ENCODE data around the gene INSRR. TPM values are rescaled to one million over a fixed set of nuclear protein-coding genes. Genes with fewer than 3 reads are reported as not detected.

Gene INSRR
- total RNA-seq, 1 donor from 2014 or later, result 0.05 TPM

DNA sequence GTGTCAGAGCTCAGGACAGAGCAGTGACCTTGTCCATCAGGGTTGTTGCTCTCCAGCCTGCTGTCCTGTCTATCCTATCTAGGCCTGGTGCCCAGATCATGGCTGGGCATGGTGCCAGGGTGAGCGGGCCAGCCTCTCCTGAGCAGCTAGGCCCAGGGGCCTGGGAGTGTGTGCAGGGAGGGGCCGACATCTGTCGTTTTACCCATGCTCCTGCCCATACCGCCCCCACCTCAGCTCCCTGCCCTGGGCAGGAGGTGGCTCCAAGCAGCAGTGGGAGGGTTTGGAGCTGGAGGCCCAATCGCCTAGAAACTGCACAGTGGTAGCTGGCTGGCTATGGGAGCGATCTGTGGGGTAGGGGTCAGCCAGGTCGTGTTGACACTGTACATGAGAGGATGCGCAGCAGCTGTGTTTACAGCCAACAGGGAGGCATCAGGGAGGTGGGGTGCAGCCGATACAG, 6.5 kb downstream of the INSRR start:
- peak; percentile 89 for DNase-seq (ENCODE audit: low read depth)

DNA sequence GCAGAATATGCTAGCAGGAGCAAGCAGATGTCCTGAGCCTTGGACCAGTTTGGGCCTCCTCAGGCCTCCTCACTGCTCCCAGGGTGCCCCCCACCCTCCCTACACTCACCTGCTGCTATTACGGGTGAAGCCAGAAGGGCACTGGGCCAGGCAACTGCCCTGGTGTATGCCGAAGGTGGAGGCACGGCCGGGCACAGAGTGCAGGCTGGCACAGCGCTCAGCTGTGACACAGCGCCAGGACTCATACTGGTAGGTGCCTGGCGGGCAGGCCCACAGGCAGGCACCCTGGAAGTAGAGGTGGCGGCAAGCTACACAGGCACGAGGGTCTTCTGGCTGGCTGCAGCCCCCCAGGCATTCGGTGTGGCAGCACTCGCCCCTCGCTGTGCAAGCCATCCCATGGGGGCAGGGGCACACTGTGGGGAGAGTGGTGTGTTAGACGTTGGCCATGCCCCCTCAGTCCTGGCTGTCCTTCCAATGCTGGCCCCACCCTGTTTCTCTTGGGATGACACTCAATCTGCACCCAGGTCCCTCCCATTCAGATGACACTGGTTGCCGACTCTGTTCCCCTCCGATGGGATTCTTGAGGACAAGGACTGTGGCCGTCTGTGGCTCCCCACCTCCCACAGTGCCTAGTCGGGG, 7.0 kb downstream of the INSRR start:
- DNase-seq (ENCODE audit: low read depth), result no peak

DNA sequence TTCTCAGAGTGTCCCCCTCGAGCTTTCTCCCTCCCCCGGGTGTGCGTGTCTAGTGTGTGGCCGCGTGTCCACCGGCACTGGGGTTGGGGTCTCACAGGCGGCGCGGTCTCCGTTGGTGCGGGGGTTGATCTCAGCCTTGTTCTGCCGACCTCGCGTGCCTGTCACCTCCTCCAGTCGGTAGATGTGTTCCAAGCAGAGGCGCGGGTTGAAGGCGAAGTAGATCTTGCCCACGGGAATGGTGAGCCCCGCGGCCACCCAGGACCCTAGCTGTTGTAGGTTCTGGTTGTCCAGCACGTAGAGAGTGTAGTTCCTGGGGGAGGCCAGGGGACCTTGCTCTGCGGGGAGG, 9.8 kb downstream of the INSRR start:
- no peak for DNase-seq (ENCODE audit: low read depth)

DNA sequence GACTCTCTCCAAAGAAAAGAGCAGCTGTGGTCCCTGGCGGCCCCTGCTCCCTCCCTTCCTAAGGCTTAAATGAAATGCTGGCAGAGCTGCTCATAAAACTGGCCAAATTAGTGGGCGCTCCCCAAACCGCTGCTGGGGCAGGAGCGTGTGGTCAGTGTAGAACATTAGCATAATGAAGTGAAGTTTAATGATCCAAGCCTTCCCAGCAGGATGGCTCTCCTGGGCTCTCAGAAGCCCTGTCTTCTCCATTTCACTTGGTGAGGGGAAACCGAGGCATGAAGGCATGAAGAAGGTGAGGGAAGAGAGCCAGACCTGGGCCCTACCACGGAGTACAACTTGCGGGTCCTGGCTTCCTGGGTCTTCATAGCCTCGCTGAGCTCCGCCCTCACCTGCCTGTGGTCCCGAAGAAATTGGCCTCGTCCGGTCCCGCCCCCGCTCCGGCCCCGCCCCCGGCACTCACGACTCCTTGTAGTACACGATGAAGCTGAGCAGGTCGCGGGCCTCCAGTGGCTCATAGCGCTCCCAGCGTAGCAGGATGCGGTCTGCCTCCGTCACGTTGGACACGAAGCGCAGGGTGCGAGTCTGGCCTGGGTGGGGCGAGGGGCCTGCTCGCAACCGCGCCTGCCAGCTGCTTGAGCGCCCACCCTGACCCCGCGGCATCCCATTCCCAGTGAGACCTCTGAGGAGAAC, 10.3 kb downstream of the INSRR start:
- peak; percentile 56 for DNase-seq (ENCODE audit: low read depth)

DNA sequence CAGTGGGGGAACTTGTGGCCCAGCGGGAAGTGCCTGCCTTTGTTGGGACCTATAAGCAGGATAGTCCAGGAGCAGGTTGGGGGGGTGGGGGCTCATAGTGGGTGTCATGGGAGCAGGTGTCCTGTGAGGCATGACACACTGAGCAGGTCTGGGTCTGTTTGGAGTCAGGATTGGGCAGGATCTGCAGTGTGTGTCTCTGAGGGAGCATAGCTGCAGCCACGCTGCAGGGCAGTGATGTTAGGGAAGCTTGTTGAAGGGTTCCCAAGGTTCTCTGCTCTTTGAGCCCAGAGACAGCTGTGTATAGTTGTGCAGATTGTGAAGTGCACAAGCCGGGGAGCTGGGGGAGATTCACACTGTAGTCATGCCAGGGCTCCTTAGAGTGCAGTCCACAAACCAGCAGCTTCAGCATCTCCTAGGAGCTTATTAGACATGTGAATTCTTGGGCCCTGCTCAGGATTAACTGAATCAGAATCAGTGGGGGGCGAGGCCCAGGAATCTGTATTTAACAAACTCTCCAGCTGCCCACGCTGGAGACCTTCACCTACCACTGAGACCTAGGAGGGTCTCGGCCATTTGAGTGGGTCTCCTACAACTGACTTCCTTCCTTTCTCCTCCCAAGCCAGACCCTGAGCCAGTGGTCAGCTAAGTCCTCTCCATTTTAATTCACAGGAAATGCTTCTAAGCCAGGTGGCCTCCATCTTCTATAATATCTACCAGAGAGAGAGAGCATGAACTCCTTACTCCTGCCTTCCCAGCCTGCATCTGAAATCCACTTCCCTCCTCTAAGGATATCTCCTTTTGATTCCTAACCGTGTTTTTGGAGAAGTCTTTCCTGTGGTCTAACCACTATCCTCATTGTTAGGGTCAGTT, 11.1 kb downstream of the INSRR start:
- no peak for DNase-seq (ENCODE audit: low read depth)

DNA sequence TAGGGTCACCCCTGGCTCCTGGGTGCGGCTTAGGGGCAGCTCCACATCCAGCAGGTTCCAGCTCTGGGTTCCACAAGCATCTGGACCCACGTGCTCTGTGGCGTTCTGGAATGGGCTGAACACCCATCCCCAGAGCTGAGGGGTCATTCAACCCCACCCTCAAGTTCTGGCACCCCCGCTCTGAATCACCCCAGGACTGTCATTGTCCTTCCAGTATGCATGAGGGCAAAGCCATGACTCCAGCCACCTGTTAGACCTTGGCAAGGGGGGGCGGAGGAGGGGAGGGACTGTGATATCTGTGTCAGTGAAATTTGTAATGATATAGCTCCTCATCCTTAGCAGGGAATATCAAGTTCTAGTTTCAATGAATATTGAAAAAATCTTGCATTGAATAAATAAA, 12.3 kb downstream of the INSRR start:
- DNase-seq (ENCODE audit: low read depth), result peak; percentile 52

DNA sequence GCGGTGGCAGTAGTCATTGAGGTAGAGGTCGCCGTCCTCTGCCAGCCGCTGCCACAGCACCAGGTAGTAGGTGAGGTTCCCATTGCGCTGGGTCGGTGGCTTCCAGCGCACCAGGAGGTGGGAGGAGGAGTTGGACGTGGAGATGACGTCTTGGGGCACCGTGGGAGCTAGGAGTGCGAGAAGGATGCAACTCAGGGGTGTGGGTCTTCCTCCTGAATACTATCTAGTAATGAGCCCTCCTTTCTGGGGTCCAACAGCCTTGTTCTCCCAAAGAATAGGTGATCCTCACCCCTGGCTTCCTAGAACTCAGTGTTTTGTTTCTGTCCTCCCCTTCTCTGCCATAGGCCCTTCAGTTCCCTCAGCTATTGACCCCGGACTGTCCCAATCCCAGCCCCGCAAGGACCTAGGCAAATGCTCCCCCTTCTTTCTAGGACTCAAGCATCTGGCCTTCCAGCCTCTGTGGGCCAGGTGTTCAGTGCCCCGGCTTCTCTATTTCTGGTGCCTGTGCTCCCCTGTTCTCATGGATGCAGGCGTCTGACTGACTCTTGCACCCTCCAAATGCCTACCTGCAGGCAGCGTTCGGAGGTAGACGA, 12.9 kb downstream of the INSRR start:
- DNase-seq (ENCODE audit: low read depth), result no peak

DNA sequence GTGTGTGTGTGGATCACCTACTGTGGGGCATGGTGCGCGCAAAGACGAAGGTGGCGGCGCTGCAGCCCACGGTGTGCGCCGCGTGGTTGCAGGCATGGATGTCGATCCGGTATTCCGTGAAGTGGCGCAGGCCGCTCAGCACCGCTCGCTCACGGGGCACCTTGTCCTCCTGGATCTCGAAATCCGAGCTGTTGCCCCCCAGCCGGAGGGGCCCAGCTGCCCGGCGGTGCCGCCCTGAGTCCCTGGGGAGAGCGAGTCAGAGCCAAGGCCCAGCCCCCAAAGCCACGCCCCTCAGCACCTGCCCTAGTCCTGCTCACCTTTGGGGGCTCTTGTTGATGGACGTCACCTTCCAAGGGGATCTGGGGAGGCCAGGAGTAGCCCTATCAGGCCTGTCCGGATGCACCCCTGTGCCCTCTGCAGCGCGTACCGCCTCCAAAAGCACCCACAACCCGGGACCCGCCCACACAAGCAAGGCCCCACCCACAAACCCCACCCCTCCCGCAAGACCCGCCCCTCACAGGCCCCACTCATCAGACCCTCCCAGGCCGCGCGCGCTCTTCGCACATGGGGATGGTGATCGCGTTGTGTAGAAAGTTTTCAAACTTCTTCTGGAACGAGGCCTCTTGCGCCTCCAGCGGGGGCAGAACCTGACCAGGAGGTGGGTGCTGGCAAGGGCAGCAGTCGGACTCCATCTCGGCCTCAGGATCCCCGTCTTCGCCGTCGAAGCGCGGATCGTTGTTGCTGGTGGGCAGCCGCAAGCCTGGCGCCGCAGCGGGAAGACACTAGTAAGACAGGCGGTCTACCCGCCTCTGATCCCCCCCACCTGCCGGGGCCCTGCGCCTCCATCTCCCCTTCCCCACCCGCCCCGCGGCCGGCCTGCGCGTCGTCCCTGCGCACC, 13.6 kb downstream of the INSRR start:
- no peak for DNase-seq (ENCODE audit: low read depth)

DNA sequence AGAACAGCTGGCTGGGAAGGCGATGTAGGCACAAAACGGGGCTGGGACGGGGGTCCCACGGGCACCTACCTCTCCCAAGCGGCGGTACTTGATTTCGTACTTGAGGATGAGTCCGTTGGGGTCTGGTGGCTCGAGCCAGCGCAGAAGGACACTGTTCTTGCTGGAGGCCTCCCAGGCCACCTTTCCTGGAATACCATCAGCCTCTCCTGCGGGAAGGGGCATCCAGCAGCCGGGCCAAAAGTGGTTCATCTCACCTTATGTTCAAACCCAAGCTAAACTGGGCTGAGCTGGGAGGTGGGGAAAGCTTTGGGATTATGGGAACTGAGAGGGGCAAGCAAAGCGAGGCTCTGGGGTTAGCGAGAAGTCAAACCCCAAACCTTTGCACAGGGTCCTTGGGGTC, 14.3 kb downstream of the INSRR start:
- no peak for DNase-seq (ENCODE audit: low read depth)

DNA sequence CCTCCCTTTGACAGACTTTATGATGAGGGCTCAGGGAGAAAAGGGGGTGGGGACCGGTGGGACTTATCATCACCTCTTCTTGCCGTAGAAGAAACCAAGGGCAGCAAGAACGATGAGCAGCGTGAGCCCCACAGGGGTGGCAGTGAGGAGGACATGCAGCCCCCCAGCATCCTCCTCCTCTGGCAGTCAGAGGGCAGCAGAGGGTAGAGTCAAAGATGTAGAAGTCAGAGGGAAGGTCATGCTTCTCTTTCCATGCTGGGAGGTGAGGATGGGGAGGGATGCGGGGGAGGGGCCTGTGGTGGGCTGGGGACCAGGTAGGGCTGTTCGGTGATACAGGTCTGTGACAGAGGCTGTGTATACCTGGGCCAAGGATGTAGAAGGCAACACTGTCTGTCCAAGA, 14.8 kb downstream of the INSRR start:
- DNase-seq (ENCODE audit: low read depth), result no peak

DNA sequence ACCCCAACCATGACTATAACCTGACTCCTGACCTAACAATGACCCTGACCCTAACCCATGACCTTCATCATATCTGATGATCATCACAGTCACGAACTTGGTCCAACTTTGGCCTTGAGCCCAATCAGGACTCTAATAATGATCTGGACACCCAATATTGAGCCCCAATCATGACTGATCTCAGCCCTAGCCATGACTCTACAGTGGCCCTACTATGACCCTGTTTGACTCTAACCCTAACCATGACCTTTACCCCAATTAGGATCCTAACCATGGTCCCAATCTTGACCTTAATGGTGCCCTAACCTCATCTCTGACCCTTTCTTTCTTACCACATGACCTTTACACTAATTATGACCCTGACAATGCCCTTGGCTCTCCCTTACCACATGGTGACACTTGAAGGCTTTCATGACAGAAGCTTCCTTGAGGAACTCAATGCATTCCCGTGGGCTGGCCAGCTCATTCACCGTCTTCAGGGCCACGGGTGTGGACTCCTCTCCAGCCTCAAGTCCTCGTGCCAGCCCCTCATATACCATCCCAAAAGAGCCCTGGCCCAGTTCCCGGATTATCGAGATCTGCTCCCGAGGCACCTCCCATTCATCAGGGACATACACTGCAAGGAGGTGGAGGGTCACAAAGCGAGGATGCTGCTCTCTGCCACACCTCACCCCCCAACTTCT, 16.2 kb downstream of the INSRR start:
- DNase-seq (ENCODE audit: low read depth), result no peak

DNA sequence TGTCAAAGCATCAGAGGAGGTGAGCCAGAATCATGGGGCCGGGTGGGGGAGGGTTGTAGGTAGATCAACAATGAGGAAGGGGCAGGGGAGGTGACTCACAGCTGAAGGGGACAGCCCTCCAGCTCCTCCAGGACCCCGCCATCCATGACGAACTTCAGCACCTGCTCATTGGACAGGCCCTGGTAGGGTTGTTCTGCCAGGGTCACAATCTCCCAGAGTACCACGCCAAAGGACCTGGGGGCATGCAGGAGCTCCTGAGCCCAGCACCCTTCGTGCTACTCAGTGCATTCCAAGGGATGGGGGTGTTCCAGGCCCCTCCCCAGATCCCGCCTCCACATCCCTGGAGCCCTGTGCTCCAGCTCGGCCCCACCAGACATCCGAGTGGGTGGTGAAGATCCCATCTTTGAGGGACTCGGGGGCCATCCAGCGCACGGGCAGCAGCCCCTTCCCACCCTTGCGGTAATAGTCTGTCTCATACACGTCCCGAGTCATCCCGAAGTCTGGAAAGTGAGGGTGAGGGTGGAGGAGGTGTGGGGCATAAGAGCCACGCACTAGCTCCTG, 17.5 kb downstream of the INSRR start:
- DNase-seq (ENCODE audit: low read depth), result no peak

DNA sequence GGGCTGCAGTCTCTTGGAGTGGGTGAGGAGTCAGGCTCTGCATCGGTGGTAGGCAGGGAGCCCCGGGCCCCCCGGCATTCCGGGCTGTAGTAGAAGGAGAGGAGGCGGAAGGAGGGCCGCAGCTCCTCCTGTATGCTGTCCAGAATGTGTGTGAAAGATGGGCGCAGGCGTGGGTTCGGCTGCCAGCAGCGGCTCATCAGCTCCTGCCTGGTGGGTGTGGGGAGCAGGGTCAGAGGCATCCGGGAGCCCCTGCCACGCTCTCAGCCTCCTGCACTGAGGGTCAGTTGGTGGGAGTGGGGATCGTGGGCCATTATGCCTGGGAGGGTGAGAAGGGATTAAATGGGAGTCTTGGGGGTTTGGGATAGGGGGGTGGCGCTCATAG, 18.0 kb downstream of the INSRR start:
- DNase-seq (ENCODE audit: low read depth), result no peak

DNA sequence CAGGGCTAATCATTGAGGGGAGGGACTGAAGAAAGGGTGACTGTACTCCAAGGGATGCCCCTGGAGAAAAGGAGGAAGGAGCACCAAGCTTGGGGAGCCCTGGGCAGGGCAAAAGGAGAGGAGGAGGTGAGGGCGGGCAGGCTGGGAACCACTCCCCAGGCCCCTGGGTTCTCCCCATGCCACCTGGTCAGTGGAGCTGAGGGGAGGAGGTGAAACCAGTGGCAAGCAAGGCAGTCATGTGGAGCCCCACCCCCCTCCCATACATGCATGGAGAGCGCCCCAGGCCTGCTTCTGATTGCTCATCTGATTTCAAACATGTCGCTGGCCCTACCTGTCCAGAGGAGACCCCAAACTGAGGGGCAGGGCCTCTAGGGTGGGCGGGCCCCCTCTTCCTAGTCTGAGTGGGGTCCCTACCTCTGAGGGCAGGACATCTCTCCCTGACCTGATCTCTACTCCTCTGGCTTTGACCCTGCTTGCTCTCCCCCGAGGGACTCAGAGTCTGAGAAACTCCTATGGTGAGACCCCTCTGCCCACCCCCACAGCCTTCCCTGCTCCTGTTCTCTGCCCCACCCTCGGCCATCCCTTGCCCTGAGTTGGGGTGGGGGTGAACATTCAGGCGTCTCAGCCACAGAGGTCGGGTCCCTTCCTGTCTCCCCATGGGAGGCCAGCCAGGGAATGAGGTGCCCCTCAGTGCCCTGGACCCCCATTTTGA, 18.6 kb downstream of the INSRR start:
- DNase-seq (ENCODE audit: low read depth), result no peak

DNA sequence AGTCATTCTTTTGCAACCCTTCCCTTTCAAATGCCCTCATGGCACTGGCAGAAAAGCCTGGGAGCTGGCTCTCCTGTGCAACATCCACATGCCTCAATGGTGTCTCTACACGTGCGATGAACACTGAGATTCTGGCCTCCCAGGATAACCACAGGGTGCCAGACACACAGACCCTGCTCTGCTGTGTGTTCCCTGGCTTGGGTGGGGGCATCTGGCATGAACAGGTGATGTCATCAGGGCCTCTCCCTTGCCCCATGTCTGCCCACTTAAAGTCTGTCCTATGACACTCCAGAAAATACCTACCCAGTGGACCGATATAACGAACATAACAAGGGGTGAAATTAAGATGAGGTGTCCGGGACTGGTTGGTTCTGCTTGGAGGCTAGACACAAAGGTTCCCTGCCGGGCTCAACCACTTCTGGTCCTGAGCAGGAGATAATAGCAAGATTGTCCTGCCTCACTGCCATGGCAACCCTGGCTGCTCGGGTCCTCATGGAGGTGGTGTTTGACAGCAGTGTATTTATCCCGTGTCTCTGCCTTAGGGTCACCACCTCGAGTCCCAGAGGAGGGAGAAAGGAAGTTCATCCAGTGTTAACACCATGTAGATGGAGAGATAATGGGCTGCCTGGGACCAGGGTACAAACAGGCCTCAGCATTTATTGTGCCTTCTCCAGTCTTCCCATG, 19.3 kb downstream of the INSRR start:
- no peak for DNase-seq (ENCODE audit: low read depth)

DNA sequence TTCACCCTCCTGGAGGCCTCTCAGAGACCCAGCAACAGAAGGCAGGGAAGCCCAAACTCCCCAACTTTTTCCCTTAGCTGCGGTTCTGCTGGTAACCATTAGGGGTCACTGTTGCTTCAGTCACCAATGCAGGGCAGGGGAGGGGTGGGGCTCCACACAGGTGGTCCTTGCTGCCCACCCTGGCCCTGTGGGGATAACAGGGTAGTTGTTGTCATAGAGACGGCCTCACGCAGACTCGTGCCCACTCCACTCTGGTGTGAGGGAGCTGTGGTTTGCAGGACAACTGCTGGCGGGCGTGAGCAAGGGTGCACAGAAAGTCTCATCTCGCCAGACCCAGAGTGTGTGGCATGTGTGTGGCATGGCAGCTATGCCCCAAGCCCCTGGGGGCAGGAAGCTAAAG, 19.9 kb downstream of the INSRR start:
- DNase-seq (ENCODE audit: low read depth), result peak; percentile 51

DNA sequence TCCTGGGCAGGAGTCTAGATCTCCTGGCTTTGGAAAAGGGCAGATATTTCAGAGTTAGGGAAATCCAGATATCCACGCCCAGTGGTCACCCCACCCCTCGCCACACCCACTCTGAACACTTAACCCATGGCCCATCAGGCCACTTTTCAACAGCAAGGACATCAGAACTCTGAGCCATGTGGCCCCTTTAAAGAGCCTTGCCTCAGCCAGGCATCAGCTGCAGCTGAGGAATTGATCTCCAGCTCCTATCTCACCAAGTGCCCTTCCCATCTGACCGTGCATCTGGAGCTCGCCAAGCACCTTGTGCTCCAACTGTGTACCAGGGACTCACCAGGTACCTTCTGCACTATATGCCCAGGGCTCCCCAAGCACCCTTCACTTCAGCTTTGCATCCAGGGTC, 22.0 kb downstream of the INSRR start:
- DNase-seq (ENCODE audit: low read depth), result no peak

DNA sequence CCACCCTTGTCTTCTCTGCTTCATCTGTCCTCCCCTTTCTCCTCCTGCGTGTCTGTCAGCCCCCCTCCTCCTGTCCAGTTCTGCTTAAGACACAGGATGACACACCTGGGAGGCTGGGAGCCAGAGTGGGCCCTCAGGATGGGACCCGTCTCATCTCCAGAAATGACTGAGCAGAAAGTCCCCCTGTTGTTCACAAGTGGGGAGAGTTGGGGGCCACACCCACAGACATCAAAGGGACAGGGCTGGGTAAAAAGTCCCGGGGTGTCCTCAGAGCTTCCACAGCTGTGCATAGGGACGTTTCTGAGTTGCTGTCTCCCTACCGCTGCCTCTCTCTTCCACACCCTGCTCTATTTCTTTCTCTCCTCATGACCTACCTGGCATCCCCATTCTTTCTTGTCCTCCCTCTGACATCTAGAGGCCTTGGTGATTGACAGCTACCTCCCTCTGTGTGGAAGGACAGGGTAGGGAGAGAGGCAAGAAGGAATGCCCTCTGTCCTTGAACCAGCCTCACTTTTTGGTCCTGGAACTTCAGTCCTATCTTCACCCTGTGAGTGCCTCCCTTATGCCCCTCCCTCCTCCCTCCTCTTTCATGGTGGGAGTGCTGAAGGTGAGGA, 22.8 kb downstream of the INSRR start:
- DNase-seq (ENCODE audit: low read depth), result no peak

All from myocyte (in vitro differentiated cells).